Neutrophil (primary cell): Measurements from ENCODE around the gene NDUFA9.

Experiments used
- H3K27ac ChIP-seq: fragments of 200-600 bp; sonication (generic); 2 replicates; pipeline ENCODE4 v1.5.1; 2016; ENCODE audit warnings: mild to moderate bottlenecking, moderate library complexity
- H3K27me3 ChIP-seq: fragments of 200-600 bp; sonication (generic); 2 replicates; pipeline ENCODE4 v1.6.0; 2016; ENCODE audit warnings: mild to moderate bottlenecking
- H3K36me3 ChIP-seq: fragments of 200-600 bp; sonication (generic); 2 replicates; pipeline ENCODE4 v1.5.1; 2017
- H3K4me1 ChIP-seq, 2 experiments: fragments of 200-600 bp in 1 of 2; sonication (generic) in 1 of 2; 1 replicate in 1 of 2; 2 replicates in 1 of 2; pipeline versions ENCODE4 v1.5.1 to v1.6.1; 2013 to 2016; ENCODE audit warnings: low read depth in 1 of 2, low read length in 1 of 2, mild to moderate bottlenecking in 1 of 2, moderate library complexity in 1 of 2; ENCODE audit not compliant: control insufficient read depth in 1 of 2, insufficient read depth in 1 of 2
- H3K4me3 ChIP-seq, 2 experiments: fragments of 200-600 bp in 1 of 2; sonication (generic) in 1 of 2; 1 replicate in 1 of 2; 2 replicates in 1 of 2; pipeline ENCODE4 v1.5.1; 2013 to 2016; ENCODE audit warnings: low read depth in 1 of 2, low read length in 1 of 2, mild to moderate bottlenecking in 1 of 2, moderate library complexity in 1 of 2
- H3K9me3 ChIP-seq: fragments of 200-600 bp; sonication (generic); 2 replicates; pipeline ENCODE4 v1.5.1; 2016
- TF ChIP-seq, protein P1 (sequence below): fragments of 200-600 bp; sonication (generic); IDR thresholded peaks from 2 replicates; pipeline ENCODE4 v1.5.1; 2016; ENCODE audit warnings: antibody characterized with exemption

The NDUFA9 gene

DNA sequence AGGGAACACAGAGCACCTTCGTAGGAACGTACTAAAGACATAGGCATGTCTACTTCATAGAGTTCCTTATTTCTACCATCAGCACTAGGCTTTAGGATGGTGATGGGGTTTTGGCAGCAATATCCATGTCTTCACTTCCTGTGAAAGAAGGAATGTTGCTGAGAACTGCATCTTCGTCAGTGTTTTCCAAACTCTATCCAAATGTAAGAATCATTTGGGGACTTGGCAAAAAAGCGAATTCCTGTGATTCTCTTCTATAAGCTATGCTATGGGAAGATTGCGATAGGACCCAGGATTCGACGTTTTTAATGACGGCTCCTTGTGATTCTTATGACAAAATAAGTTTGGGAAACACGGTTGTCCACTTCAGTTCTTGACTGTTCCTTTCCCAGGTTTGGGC lies 39.8 kb upstream of the NDUFA9 start:
- H3K4me1 ChIP-seq = peaks cover 11 to 15% of the 10 kb centered on the region in 2 experiments
- peaks cover 66% of the 10 kb centered on the region for H3K36me3 ChIP-seq
- H3K27me3 ChIP-seq = no peaks in the 10 kb centered on the region
- TF ChIP-seq, protein P1, sequence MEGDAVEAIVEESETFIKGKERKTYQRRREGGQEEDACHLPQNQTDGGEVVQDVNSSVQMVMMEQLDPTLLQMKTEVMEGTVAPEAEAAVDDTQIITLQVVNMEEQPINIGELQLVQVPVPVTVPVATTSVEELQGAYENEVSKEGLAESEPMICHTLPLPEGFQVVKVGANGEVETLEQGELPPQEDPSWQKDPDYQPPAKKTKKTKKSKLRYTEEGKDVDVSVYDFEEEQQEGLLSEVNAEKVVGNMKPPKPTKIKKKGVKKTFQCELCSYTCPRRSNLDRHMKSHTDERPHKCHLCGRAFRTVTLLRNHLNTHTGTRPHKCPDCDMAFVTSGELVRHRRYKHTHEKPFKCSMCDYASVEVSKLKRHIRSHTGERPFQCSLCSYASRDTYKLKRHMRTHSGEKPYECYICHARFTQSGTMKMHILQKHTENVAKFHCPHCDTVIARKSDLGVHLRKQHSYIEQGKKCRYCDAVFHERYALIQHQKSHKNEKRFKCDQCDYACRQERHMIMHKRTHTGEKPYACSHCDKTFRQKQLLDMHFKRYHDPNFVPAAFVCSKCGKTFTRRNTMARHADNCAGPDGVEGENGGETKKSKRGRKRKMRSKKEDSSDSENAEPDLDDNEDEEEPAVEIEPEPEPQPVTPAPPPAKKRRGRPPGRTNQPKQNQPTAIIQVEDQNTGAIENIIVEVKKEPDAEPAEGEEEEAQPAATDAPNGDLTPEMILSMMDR = no peak
- H3K27ac ChIP-seq = no peak overlapping the region
- H3K4me3 ChIP-seq = no peak overlapping the region
- H3K9me3 ChIP-seq = no peaks in the 10 kb centered on the region

DNA sequence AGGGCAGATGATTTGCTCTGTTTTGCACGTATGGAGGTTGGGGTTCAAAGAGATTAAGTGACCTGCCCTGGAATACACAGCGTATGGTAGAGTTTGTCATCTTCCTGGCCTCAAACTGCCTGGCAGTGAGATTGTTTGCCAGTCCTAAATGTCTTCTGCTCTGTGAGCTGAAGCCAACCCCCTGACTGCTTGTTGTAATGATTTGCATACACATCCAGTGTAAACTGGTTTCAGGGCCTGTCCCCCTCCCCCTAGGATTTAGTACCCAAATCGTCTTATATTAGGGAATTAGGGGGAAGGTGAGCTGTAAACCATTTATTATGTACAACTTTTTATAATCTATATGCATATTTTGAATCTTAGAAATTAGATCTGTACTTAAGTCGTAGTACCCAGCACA lies 38.4 kb upstream of the NDUFA9 start:
- H3K36me3 ChIP-seq = peaks cover 80% of the 10 kb centered on the region
- no peaks in the 10 kb centered on the region for H3K27me3 ChIP-seq
- H3K27ac ChIP-seq = no peak overlapping the region
- TF ChIP-seq, protein P1 = no peak
- H3K9me3 ChIP-seq = no peaks in the 10 kb centered on the region
- peaks cover 4 to 5% of the 10 kb centered on the region in 2 experiments for H3K4me1 ChIP-seq
- no peak overlapping the region for H3K4me3 ChIP-seq

DNA sequence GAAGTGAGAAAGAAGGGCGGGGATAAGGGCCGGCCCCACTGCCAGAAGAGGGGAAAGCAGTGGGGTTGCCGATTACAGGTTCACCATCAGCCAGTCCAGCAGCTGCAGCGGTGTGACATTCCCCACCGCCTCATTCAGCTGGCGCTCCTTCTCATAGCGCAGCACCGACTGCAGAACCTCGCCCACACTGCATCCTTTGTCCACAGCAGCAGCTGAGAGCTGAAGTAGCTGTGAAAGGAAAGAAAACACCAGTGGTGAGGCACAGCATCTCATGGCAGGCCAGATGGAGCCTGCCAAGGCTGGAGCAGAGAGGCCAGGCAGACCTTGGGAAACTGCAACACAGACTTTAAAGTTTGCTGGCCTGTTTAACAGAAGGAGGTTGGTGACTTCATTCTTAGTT lies 33.2 kb upstream of the NDUFA9 start:
- TF ChIP-seq, protein P1 = no peak
- Histone ChIP-seq H3K9me3 (no peaks in the 10 kb centered on the region), H3K4me3 (no peak overlapping the region), H3K27ac (no peak overlapping the region), H3K27me3 (no peaks in the 10 kb centered on the region), H3K36me3 (peaks cover 53% of the 10 kb centered on the region), H3K4me1 (peaks cover 0 to 10% of the 10 kb centered on the region in 2 experiments)

DNA sequence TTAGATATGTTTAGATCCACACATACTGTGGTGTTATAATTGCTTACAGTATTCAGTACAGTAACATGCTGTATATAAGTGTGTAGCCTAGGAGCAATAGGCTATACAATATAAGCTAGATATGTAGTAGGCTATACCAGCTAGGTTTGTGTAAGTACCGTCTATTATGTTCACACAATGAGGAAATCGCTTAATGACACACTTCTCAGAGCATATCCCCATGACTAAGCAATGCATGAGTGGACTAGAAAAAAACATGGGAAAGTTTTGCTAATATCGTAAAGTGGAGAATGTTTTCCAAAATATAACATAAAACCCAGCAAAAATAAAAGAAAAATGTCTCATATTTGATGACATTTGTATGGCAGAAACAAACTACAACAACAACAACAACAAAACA lies 27.4 kb upstream of the NDUFA9 start:
- Histone ChIP-seq H3K27me3 (peaks cover 36% of the 10 kb centered on the region), H3K4me3 (no peak overlapping the region)
- TF ChIP-seq, protein P1 = no peak

DNA sequence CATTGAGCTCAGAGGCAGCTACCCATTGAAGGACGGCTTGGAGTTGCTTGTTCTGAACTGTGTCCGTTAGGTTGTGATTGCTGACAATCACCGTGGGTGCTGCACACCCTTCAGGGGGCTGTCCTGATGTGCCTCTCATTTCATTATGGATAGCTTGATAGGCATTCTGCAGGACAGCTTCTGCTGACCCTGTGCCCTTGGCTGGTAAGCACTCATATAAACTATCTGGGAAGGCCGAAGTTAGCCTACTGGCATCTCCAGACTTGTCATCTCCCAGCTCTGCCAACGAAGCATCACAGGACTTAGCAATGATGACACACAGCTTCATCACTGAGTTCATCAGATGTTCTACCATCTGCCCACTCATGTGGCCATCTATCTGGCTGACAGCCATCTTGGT lies 22.4 kb upstream of the NDUFA9 start:
- TF ChIP-seq, protein P1 = no peak
- Histone ChIP-seq H3K27ac (no peak overlapping the region), H3K4me1 (no peaks in the 10 kb centered on the region), H3K27me3 (peaks cover 86% of the 10 kb centered on the region), H3K4me3 (no peak overlapping the region), H3K9me3 (no peaks in the 10 kb centered on the region), H3K36me3 (no peaks in the 10 kb centered on the region)

More for the DNA sequence above, 27.4 kb upstream of the NDUFA9 start:
- no peaks in the 10 kb centered on the region for H3K36me3 ChIP-seq
- no peak overlapping the region for H3K27ac ChIP-seq
- H3K9me3 ChIP-seq = no peaks in the 10 kb centered on the region
- peaks cover 0 to 10% of the 10 kb centered on the region in 2 experiments for H3K4me1 ChIP-seq

DNA sequence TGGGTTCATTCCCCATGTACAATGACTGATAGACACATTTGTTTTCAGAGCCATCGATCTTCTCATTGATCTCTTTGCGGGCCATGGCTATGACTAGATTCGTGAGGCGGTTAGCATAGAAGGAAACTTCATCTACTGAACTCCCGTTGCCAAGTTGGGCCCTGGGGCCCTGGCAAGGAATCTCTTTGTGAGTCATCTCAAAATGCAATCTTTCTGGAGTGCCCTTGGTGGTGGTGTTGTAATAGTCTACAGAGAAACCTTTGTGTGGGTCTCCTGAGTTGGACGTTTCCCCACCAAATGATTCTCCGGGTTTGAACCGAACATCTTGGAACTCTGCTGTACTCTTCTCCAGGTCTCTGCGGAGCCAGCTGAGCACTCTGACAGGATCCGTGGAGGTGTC lies 20.5 kb upstream of the NDUFA9 start:
- Histone ChIP-seq H3K4me1 (peaks cover 0 to 2% of the 10 kb centered on the region in 2 experiments), H3K27me3 (peaks cover 89% of the 10 kb centered on the region), H3K27ac (no peak overlapping the region), H3K4me3 (no peak overlapping the region), H3K9me3 (no peaks in the 10 kb centered on the region), H3K36me3 (no peaks in the 10 kb centered on the region)
- TF ChIP-seq, protein P1 = no peak
